Immature natural killer cell (primary cell): ENCODE results near the gene ORM1. TPM values are rescaled to one million over a fixed set of nuclear protein-coding genes. Genes with fewer than 3 reads are reported as not detected.
"Not testable (repeated sequence)": the region's sequence is repeated elsewhere in the genome, so short reads cannot be mapped to it uniquely, and the experiment has no call there.

Experiments used
- DNase-seq, 3 donors: peaks; one replicate each; pipeline ENCODE4 v3.0.0; 2022; ENCODE audit warnings: mixed read lengths in 1 of 3
- H3K27ac Mint-ChIP-seq, 6 donors: one replicate each; pipeline ENCODE4 v1.8.0; 2020; ENCODE audit warnings: mixed read lengths in 6 of 6, mild to moderate bottlenecking in 5 of 6, inconsistent platforms in 4 of 6, moderate library complexity in 3 of 6
- H3K27me3 Mint-ChIP-seq, 3 donors: one replicate each; pipeline ENCODE4 v1.8.0; 2020 to 2021; ENCODE audit warnings: low read depth in 3 of 3, mild to moderate bottlenecking in 3 of 3, mixed read lengths in 3 of 3, moderate library complexity in 3 of 3, inconsistent platforms in 1 of 3
- H3K36me3 Mint-ChIP-seq, 3 donors: one replicate each; pipeline ENCODE4 v1.8.0; 2020; ENCODE audit warnings: mixed read lengths in 3 of 3, inconsistent platforms in 2 of 3, mild to moderate bottlenecking in 2 of 3
- H3K4me1 Mint-ChIP-seq, 2 donors: one replicate each; pipeline ENCODE4 v1.8.0; 2020; ENCODE audit warnings: inconsistent platforms in 2 of 2, mild to moderate bottlenecking in 2 of 2, mixed read lengths in 2 of 2, moderate library complexity in 1 of 2
- H3K4me3 Mint-ChIP-seq, 5 donors: one replicate each; pipeline ENCODE4 v1.8.0; 2020; ENCODE audit warnings: mild to moderate bottlenecking in 5 of 5, mixed read lengths in 5 of 5, inconsistent platforms in 3 of 5, moderate library complexity in 3 of 5
- H3K9me3 Mint-ChIP-seq, 6 donors: one replicate each; pipeline ENCODE4 v1.8.0; 2020; ENCODE audit warnings: mild to moderate bottlenecking in 6 of 6, mixed read lengths in 6 of 6, inconsistent platforms in 4 of 6, moderate library complexity in 3 of 6
- polyA plus RNA-seq, 3 donors: library from polyadenylated mRNA; unstranded; fragments of 300-500 nt; fragmentation: Illumina TruSeq; gene quantifications; one replicate each; pipeline ENCODE4 v1.2.3, GENCODE V29; 2021

ORM1 gene
- not detected for polyA plus RNA-seq

DNA sequence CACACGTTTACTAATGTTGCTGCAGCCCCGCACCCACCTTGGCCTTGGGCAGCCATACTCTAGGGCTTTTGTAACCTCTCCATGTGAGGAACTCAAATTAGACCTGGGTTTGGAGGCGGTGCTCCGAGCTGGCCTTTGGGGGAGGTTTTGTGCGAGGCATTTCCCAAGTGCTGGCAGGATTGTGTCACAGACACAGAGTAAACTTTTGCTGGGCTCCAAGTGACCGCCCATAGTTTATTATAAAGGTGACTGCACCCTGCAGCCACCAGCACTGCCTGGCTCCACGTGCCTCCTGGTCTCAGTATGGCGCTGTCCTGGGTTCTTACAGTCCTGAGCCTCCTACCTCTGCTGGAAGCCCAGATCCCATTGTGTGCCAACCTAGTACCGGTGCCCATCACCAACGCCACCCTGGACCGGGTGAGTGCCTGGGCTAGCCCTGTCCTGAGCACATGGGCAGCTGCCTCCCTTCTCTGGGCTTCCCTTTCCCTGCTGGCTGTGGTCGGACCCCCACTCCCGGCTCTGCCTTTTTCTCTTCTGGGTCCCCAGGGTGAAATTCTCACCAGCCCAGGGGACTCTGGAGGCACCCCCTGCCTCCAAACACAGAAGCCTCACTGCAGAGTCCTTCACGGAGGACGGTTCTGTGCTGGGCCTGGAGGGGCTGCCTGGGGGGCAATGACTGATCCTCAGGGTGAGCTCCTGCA lies at the start of gene ORM1:
Gene ORM1, plus strand, starts transcription at position 268 of the 701 bp plus-strand sequence. Its CDS starts 36 bp downstream, at position 304.
- not testable (repeated sequence) for H3K27ac Mint-ChIP-seq, H3K4me3 Mint-ChIP-seq, H3K9me3 Mint-ChIP-seq, H3K4me1 Mint-ChIP-seq, H3K27me3 Mint-ChIP-seq, H3K36me3 Mint-ChIP-seq, DNase-seq

DNA sequence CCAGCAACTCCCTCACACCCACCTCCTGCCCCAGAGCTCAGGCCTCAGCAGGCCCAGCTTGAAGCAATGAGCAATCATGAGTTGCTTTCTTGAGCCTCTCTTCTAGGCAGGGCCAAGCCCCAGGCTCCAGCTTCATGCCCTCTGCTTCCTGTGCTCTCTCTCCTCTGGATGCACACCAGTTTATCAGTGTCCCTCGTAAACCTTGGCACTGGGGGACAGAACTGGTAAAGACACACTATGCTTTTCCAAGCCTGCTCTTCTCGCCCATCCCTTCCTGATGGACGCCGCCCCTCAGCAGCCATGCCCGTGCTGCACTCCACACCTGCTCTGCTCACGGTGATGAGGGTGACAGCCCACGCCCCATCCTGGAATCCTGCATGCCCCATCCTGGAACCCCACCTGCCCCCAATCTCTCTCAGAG lies 49.4 kb upstream of the ORM1 start:
- H3K36me3 Mint-ChIP-seq = no peaks in the 10 kb centered on the region
- H3K4me3 Mint-ChIP-seq = no peak overlapping the region
- H3K27ac Mint-ChIP-seq = no peak overlapping the region
- no peaks in the 10 kb centered on the region for H3K4me1 Mint-ChIP-seq
- peaks cover 0 to 4% (median 1%) of the 10 kb centered on the region in 3 donors for H3K27me3 Mint-ChIP-seq
- DNase-seq = no peak
- no peaks in the 10 kb centered on the region for H3K9me3 Mint-ChIP-seq

DNA sequence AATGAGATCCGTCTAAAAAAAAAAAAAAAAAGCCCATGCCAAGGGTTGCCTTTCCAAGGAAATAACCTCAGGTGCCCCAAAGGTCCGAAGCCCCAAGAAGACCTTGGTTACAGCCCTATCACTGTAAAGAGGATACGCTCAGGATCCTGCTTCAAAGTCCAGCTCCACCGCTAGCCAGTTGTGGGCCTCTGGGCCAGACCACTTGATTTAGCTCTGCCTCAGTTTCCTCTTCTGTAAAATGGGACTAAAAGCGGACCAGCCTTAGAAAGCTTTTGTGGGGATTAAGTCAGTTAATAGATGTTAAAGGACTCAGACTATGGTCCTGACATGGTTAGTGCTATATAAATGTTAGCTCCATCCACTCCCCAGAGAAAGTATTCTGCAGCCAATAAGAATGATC lies 48.7 kb upstream of the ORM1 start:
- H3K36me3 Mint-ChIP-seq = no peaks in the 10 kb centered on the region
- no peaks in the 10 kb centered on the region for H3K4me1 Mint-ChIP-seq
- H3K27ac Mint-ChIP-seq = no peak overlapping the region
- no peaks in the 10 kb centered on the region for H3K9me3 Mint-ChIP-seq
- H3K27me3 Mint-ChIP-seq = peaks cover 0 to 5% (median 1%) of the 10 kb centered on the region in 3 donors
- H3K4me3 Mint-ChIP-seq = no peak overlapping the region
- DNase-seq = no peak

DNA sequence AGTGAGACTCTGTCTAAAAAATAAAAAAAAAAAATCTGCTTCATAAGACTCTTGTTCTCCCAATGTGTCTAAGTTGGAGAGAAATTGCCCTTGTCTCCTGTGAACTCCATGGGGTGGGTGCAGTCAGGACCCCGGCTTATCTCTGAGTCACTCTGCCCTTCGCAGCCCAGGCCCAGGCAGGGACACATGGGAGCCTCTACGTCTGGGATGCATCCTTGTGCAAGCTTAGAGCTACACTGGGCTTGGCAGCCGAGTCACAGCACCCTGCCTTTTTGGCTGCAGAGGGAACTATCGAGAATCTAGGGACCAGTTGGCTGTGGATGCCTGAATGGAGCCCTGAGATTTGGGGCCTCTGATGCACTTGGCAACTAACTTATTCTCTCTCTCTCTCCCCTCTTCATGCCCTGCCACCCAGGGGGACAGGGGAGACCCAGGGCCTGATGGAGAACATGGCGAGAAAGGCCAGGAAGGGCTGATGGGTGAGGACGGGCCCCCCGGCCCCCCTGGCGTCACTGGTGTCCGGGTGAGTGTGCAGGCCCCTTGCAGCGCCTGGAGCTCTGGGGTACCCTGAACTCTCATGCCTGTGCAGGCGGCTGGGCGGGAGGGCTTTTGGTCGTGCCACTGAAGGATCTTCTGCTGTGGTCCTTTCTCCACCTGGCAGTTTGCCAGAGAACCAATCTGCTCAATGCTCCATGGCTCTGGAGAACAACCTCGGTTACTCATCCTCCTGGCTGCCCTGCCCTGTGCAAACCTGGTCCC lies 47.5 kb upstream of the ORM1 start:
- Mint-ChIP-seq H3K27ac (no peak overlapping the region), H3K27me3 (peaks cover 0 to 5% (median 1%) of the 10 kb centered on the region in 3 donors), H3K9me3 (no peaks in the 10 kb centered on the region), H3K36me3 (no peaks in the 10 kb centered on the region), H3K4me1 (no peaks in the 10 kb centered on the region), H3K4me3 (no peak overlapping the region)
- no peak for DNase-seq

DNA sequence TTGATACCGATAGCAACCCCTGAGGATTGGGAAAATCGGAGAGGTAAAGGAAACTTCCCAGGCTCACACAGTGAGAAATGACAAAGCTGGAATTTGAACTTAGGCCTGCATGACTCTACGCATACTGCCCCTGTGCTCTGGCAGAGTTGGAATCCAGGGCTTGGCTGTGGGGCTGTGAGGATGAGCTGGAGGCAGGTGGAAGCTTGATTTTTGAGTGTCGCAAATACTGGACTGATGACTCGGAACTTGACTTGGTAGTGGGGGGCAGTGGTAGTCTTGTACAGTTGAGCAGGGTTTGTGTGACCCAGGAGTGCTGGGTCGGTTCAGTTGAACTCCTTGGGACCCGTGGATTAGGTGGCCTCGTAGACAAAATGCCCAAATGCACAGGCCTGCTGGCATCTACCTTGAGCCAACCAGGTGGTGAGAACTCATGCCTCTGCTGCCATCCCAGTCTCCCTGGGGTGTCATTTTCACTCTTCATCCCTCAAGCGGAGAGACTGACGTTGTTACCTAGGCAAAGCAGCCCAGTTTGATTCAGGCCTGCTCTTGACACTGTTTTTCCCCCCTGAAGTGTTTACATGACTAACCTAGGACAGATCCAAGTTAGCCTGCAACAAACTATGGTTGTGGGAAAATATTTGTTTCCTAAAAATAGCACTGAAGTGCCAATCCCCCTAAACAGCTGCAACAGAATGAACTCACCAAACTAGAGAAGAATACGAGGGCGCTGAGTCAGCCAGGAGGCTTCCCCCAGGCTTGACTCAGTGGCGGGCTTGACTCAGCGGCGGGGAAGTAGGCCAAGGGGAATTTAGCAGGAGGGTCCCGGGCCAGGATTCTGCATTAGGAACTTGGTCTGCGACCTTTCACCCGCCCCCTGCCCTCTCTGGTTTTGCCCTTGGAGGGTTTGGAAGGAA lies 45.7 kb upstream of the ORM1 start:
- Mint-ChIP-seq H3K36me3 (no peaks in the 10 kb centered on the region), H3K27ac (no peak overlapping the region), H3K9me3 (no peaks in the 10 kb centered on the region), H3K4me3 (no peak overlapping the region), H3K27me3 (peaks cover 0 to 3% (median 1%) of the 10 kb centered on the region in 3 donors), H3K4me1 (no peaks in the 10 kb centered on the region)
- no peak for DNase-seq

DNA sequence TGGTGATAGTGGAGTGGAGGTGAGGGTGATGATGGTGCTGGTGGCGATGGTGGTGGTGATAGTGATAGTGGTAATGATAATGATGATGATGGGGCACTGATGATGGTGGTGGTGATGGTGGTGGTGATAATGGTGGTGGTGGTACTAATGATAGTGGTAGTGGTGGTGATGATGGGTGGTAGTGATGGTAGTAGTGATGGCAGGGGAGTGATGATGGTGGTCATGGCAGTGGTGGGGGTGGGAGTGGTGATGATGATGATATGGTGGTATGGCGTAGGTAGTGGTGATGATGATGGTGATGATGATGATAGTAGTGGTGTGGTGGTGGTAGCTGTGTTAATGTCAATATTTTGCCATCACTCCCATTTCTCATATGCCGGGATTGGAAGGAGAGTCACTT lies 44.5 kb upstream of the ORM1 start:
- H3K4me1 Mint-ChIP-seq = no peaks in the 10 kb centered on the region
- H3K27me3 Mint-ChIP-seq = peaks cover 0 to 3% (median 1%) of the 10 kb centered on the region in 3 donors
- H3K36me3 Mint-ChIP-seq = no peaks in the 10 kb centered on the region
- no peak overlapping the region for H3K4me3 Mint-ChIP-seq
- H3K9me3 Mint-ChIP-seq = no peaks in the 10 kb centered on the region
- peak overlapping the region in 1 of 6 donors; percentile 20 for H3K27ac Mint-ChIP-seq
- no peak for DNase-seq

DNA sequence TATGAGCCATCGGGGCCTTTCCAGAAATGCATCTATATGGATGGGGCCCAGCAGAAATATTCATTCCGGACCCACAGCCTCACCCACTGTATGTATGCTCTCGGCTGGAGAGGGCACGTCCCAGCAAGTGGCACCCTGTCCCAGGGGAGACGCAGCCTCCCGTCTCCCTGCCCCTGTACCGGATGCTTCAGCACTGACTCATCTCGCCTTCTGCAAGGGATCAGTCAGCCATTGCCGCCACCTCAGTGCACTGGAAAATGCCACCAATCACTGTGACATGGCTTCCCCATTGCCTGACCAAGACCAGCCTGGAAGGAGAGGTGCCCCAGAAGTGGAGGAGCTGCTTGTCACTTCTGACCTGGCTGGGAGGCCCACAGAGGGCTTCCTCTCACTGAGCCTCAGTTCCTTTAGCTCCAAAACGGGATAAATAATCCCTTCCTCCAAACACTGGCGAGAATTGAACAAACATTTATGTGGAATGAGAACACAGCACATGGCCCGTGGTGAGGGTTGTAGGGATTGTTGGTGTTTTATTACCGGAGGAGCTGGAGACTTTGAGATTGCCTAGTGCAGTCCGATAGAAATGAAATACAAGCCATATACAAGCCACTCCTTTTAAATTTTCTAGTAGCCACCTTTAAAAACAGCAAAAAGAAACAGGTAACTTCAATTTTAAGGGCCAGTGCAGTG lies 43.9 kb upstream of the ORM1 start:
- Mint-ChIP-seq H3K9me3 (no peaks in the 10 kb centered on the region), H3K27ac (no peak overlapping the region), H3K36me3 (no peaks in the 10 kb centered on the region), H3K27me3 (peaks cover 0 to 3% (median 0%) of the 10 kb centered on the region in 3 donors), H3K4me3 (no peak overlapping the region), H3K4me1 (no peaks in the 10 kb centered on the region)
- no peak for DNase-seq

DNA sequence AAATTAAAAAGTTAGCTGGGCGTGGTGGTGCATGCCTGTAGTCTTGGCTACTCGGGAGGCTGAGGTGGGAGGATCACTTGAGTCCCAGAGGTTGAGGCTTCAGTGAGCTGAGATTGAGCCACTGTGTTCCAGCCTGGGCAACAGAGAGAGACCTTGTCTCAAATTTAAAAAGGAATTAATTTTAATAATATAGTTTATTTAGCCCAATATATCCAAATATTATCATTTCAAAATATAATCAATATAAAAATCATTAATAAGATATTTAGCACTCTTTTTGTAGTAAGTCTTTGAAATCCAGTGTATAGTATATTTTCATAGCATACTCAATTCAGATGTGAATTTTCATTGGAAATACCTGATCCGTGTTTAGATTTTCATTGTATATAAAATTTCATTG lies 43.2 kb upstream of the ORM1 start:
- H3K4me3 Mint-ChIP-seq = no peak overlapping the region

DNA sequence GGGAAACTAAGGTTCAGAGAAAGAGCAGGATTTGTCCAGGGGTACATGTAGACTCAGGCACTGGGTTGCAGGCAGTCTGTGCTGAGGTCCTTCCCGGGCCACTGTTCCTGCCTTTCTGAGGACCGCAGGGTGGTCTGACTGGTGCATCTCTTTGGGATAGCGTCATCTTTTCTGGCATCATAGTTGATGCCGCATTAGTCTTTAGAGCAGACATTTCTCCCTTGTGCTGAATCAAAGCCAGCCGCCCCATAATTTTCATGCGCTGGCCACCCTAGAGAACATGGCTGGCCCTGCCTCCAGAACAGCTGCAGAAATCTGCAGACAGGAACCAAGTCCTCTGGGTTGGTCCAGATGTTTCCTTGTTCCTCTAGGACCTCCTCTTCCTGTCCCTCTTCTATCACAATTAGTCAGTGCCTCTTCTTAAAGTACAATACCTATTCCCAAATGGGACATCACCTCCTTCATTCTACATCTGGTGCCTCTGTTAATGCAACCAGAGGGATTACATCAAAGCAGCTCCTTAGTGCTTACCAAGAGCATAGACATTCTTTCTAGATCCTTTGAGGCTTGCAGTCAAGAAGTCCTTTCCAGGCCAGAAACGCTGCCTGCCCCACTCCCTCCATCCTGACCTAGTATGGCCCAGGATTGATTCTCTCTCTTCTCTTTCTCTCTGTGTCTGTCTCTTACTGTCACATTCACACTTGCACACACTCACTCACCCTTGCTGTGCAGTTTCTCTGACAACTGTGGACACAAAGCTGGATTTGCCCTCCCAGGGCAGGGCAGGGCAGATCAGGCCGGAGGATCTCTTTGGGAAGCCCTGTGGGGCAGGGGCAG lies 42.0 kb upstream of the ORM1 start:
- no peak for DNase-seq
- no peaks in the 10 kb centered on the region for H3K36me3 Mint-ChIP-seq
- H3K4me1 Mint-ChIP-seq = no peaks in the 10 kb centered on the region
- H3K4me3 Mint-ChIP-seq = no peak overlapping the region
- peaks cover 0 to 4% (median 2%) of the 10 kb centered on the region in 3 donors for H3K27me3 Mint-ChIP-seq
- no peaks in the 10 kb centered on the region for H3K9me3 Mint-ChIP-seq
- H3K27ac Mint-ChIP-seq = no peak overlapping the region

More for the DNA sequence above, 43.2 kb upstream of the ORM1 start:
- no peaks in the 10 kb centered on the region for H3K9me3 Mint-ChIP-seq
- no peaks in the 10 kb centered on the region for H3K36me3 Mint-ChIP-seq
- no peak overlapping the region for H3K27ac Mint-ChIP-seq
- no peak for DNase-seq
- H3K27me3 Mint-ChIP-seq = peaks cover 0 to 4% (median 2%) of the 10 kb centered on the region in 3 donors
- H3K4me1 Mint-ChIP-seq = no peaks in the 10 kb centered on the region

DNA sequence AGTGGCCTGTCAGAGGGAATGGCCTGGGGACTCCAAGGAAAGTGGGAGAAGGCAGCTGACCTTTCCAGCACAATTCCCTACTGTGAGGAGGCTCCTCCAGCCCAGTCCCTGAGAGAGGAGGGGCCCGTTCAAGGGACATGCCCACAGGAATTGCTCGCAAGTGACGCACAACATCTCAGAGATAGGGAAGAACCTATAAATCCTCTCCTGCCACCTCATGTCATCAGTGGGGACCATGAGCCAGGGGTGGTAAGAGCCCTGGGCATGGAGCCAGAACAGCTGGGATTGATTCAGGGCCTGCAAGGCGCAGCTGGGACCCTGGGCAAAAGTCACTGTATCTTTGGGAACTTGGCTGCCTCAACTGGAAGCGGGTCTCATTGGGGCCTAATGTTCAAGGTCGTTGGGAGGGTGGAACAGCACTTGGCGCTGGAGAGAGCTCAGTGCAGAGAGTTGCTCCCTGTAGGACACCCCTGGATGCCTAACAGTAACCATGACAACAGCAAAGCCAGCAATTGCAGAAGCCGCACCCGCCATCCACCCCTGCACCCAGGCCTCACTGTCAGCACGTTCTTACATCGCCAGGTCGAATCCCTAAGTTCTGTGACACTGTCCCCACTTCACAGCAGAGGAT lies 41.3 kb upstream of the ORM1 start:
- no peak overlapping the region for H3K4me3 Mint-ChIP-seq
- DNase-seq = no peak
- no peaks in the 10 kb centered on the region for H3K9me3 Mint-ChIP-seq
- H3K27me3 Mint-ChIP-seq = peaks cover 0 to 4% (median 2%) of the 10 kb centered on the region in 3 donors
- H3K36me3 Mint-ChIP-seq = no peaks in the 10 kb centered on the region
- no peaks in the 10 kb centered on the region for H3K4me1 Mint-ChIP-seq
- no peak overlapping the region for H3K27ac Mint-ChIP-seq

DNA sequence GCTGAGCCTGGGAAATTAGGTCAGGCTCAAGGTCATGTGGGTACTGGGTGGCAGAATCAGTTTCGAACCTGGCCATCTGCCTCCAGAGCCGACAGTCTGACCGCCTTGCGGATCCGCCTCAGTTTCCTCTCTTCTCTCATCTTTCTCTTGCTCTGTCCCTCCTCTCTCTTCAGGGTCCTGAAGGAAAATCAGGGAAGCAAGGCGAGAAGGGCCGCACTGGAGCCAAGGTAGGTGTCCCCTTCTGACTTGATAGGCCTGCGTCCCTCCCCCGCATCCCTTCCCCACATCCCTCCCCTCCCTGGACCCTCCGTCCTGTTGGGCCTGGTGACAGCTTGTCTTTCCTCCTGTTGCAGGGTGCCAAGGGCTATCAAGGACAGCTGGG lies 40.8 kb upstream of the ORM1 start:
- Mint-ChIP-seq H3K36me3 (no peaks in the 10 kb centered on the region), H3K4me1 (no peaks in the 10 kb centered on the region), H3K9me3 (no peaks in the 10 kb centered on the region), H3K27ac (no peak overlapping the region), H3K27me3 (peaks cover 0 to 4% (median 2%) of the 10 kb centered on the region in 3 donors), H3K4me3 (no peak overlapping the region)
- DNase-seq = no peak

DNA sequence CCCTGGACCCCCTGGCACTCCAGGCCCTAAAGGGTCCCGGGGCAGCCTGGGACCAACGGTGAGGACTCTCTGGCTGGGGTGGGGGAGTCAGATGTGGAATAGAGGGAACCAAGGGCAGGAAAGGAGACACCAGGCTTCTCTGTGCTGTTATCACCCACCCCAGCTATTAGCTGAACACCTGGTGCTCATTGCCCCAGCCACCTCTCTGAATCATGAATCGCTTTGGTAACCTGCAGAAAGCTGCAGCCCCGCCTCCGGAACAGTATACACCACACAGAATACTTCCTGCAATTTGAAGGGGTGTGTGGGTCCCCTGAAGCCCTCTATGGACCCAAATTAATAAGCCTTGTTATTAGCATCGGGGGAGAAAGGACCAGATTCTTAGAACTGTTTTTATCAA lies 40.4 kb upstream of the ORM1 start:
- Mint-ChIP-seq H3K9me3 (no peaks in the 10 kb centered on the region), H3K4me1 (no peaks in the 10 kb centered on the region), H3K4me3 (no peak overlapping the region), H3K36me3 (no peaks in the 10 kb centered on the region), H3K27me3 (peaks cover 0 to 4% (median 2%) of the 10 kb centered on the region in 3 donors), H3K27ac (no peak overlapping the region)
- no peak for DNase-seq
